SK-N-MC (cell line): ENCODE measurements around the gene CPEB1.

Experiments
- DNase-seq: peaks from one replicate; pipeline ENCODE4 v3.0.0-alpha.2; 2011; ENCODE audit warnings: low read depth, low spot score
- H3K27ac ChIP-seq: fragments of 200-600 bp; sonication (generic); 2 replicates; pipeline ENCODE4 v1.5.1; 2016; ENCODE audit warnings: mixed run types
- H3K36me3 ChIP-seq: fragments of 200-600 bp; sonication (generic); 2 replicates; pipeline ENCODE4 v1.6.1; 2017; ENCODE audit warnings: antibody characterized with exemption, low read length, mixed read lengths; ENCODE audit not compliant: insufficient read depth
- H3K4me3 ChIP-seq: fragments of 200-600 bp; sonication (generic); 2 replicates; pipeline ENCODE4 v1.5.1; 2016
- H3K9ac ChIP-seq: fragments of 200-600 bp; sonication (generic); 2 replicates; pipeline ENCODE4 v1.8.0; 2017; ENCODE audit warnings: mixed run types, mixed read lengths; ENCODE audit not compliant: insufficient read length
- H3K9me3 ChIP-seq: fragments of 200-600 bp; sonication (generic); 2 replicates; pipeline ENCODE4 v1.6.1; 2017; ENCODE audit warnings: low read depth, mild to moderate bottlenecking, antibody characterized with exemption, low read length, moderate library complexity, mixed read lengths
- EZH2 ChIP-seq: fragments of 200-600 bp; sonication (generic); IDR thresholded peaks from one replicate; pipeline ENCODE4 v1.6.1; 2017; ENCODE audit warnings: antibody characterized with exemption
- FOXP2 ChIP-seq: optimal IDR thresholded peaks from 2 replicates; pipeline ENCODE3; 2011; ENCODE audit warnings: mild to moderate bottlenecking, moderate library complexity; ENCODE audit not compliant: insufficient read depth; ENCODE audit errors: extremely low read length, control extremely low read depth
- POLR2AphosphoS5 ChIP-seq: IDR thresholded peaks from 2 replicates; pipeline ENCODE4 v1.6.1; 2012; ENCODE audit warnings: mild to moderate bottlenecking, low read depth, low read length, borderline replicate concordance

CPEB1 gene

DNA sequence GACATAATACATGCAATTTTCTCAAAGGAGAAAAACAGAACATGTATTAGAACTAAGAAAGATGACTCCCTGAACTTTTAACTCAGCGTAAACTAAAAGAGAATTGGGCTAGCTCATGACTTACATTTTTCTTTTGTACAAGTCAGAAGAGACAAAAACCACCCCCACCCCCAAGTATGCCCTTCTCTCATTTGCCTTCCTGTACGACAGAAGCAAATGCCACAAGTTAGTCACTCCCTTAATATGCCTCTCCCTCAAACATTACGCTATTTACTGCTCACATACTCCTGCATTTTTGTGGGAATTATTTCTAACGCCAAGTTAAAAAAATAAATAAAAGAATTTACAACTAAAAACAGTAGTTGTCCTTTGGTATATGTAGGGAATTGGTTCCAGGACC, 22.0 kb downstream of the CPEB1 start:
- no peaks in the 10 kb centered on the region; the same call in 1 of the 2 replicates for H3K36me3 ChIP-seq
- no peak overlapping the region for H3K4me3 ChIP-seq
- H3K9me3 ChIP-seq: no peaks in the 10 kb centered on the region
- TF ChIP-seq EZH2: no peak
- no peak for TF ChIP-seq FOXP2
- no peak for TF ChIP-seq POLR2AphosphoS5
- H3K9ac ChIP-seq: no peak overlapping the region
- no peak for DNase-seq
- H3K27ac ChIP-seq: no peak overlapping the region

- no peaks in the 10 kb centered on the region; the same call in 1 of the 2 replicates for H3K36me3 ChIP-seq
- no peak overlapping the region for H3K4me3 ChIP-seq
- no peak overlapping the region for H3K9ac ChIP-seq
- DNase-seq: no peak
- no peaks in the 10 kb centered on the region for H3K9me3 ChIP-seq
- TF ChIP-seq POLR2AphosphoS5 (no peak), FOXP2 (no peak), EZH2 (no peak)
- no peak overlapping the region for H3K27ac ChIP-seq
Measured at GRCh38 chr15:82624438-82624837, 22.7 kb downstream of the CPEB1 start.

- TF ChIP-seq EZH2: no peak
- TF ChIP-seq FOXP2: no peak
- no peak for TF ChIP-seq POLR2AphosphoS5
- no peak overlapping the region for H3K27ac ChIP-seq
- no peak overlapping the region for H3K9ac ChIP-seq
- no peaks in the 10 kb centered on the region for H3K9me3 ChIP-seq
- no peaks in the 10 kb centered on the region; the same call in 1 of the 2 replicates for H3K36me3 ChIP-seq
- no peak overlapping the region for H3K4me3 ChIP-seq
- no peak for DNase-seq
Measured at GRCh38 chr15:82624008-82624407, 23.2 kb downstream of the CPEB1 start.

GRCh38 chr15:82621970-82622369, 25.2 kb downstream of the CPEB1 start:
- no peak for TF ChIP-seq POLR2AphosphoS5
- no peak for TF ChIP-seq EZH2
- TF ChIP-seq FOXP2: no peak
- DNase-seq: no peak
- no peaks in the 10 kb centered on the region; the same call in 1 of the 2 replicates for H3K36me3 ChIP-seq

GRCh38 chr15:82613747-82614146, 33.4 kb downstream of the CPEB1 start:
- no peaks in the 10 kb centered on the region for H3K36me3 ChIP-seq
- TF ChIP-seq EZH2 (no peak), POLR2AphosphoS5 (no peak), FOXP2 (no peak)
- no peak for DNase-seq
- no peak overlapping the region for H3K9ac ChIP-seq
- H3K4me3 ChIP-seq: peak overlapping the region; percentile 53
- H3K27ac ChIP-seq: peak overlapping the region; percentile 67
- no peaks in the 10 kb centered on the region for H3K9me3 ChIP-seq

More at GRCh38 chr15:82621970-82622369, 25.2 kb downstream of the CPEB1 start:
- Histone ChIP-seq H3K27ac (no peak overlapping the region), H3K4me3 (no peak overlapping the region), H3K9ac (no peak overlapping the region), H3K9me3 (no peaks in the 10 kb centered on the region)

DNA sequence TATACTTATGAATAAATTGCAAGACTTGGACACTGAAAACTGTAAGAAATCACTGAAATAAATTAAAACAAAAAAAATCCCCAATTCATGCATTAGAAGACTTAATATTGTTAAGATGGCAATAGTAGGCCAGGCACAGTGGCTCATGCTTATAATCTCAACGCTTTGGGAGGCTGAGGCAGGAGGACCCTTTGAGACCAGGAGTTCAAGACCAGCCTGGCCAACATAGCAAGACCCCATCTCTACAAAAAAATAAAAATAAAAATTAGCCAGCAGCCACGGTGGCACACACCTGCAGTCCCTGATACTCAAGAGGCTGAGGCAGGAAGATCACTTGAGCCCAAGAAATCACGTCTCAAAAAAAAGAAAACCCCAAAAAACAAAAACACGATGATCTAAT, 35.8 kb downstream of the CPEB1 start:
- no peak overlapping the region for H3K9ac ChIP-seq
- H3K4me3 ChIP-seq: no peak overlapping the region
- no peak for DNase-seq
- no peaks in the 10 kb centered on the region for H3K9me3 ChIP-seq
- TF ChIP-seq POLR2AphosphoS5: no peak
- no peak for TF ChIP-seq EZH2
- no peak for TF ChIP-seq FOXP2
- no peak overlapping the region for H3K27ac ChIP-seq
- H3K36me3 ChIP-seq: no peaks in the 10 kb centered on the region

DNA sequence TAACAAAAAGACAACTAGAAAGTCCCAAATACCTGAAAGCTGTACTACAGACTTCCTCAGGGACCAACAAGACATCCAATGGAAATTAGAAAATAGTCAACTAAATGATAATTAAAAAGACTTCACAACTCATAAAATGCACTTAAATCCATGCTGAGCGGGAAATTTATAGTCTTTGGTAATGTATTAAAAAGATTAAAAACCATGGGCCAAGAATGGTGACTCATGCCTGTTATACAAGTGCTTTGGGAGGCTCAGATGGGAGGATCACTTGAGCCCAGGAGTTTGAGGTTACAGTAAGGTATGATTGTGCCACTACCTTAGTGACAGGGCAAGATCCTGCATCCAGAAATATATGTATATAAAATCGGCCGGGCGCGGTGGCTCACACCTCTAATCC, 45.0 kb downstream of the CPEB1 start:
- Histone ChIP-seq H3K4me3 (no peak overlapping the region), H3K27ac (no peak overlapping the region), H3K9ac (no peak overlapping the region), H3K36me3 (no peaks in the 10 kb centered on the region), H3K9me3 (no peaks in the 10 kb centered on the region)
- DNase-seq: no peak
- TF ChIP-seq EZH2: no peak
- TF ChIP-seq FOXP2: no peak
- no peak for TF ChIP-seq POLR2AphosphoS5

- Histone ChIP-seq H3K27ac (no peak overlapping the region), H3K9ac (no peak overlapping the region), H3K4me3 (no peak overlapping the region), H3K9me3 (no peaks in the 10 kb centered on the region), H3K36me3 (no peaks in the 10 kb centered on the region)
- TF ChIP-seq POLR2AphosphoS5 (no peak), EZH2 (no peak), FOXP2 (no peak)
- DNase-seq: no peak
Measured at GRCh38 chr15:82599862-82600261, 47.3 kb downstream of the CPEB1 start.

DNA sequence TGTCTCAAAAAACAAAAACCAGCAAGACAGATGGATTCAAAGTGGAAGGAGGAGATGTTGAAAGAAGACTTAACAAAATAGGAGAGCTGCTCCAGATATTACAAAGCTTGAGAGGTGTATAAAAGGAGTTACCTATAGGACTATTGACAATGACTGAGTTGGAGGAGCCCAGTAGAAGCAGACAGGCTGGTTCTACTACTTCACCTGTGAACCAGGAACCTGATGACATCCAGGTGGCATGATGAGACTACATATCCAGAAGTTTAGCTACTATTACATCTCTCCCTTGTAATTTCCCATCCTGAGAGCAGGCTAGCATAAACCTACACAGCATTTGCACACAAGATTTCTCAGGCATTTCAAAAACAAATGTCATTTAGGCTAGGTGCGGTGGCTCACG, 49.3 kb downstream of the CPEB1 start:
- Histone ChIP-seq H3K27ac (no peak overlapping the region), H3K36me3 (no peaks in the 10 kb centered on the region), H3K9ac (no peak overlapping the region), H3K9me3 (no peaks in the 10 kb centered on the region), H3K4me3 (no peak overlapping the region)
- DNase-seq: no peak
- TF ChIP-seq EZH2 (no peak), FOXP2 (no peak), POLR2AphosphoS5 (no peak)
